ENCODE results near the gene PROP1.

- TF ChIP-seq CTCF (IDR thresholded peaks at IDR 0.05; ENCODE audit: low read depth, low read length, poor library complexity, severe bottlenecking) (no peak), EZH2phosphoT487 (IDR thresholded peaks at IDR 0.05; ENCODE audit: borderline replicate concordance, low read length) (no peak)
These were observed 2.0 kb downstream of the PROP1 start for GRCh38 chr5:177994063-177994462.

Measured in DOHH2 (cell line).